CD4-positive, alpha-beta T cell treated with Interferon gamma for 1 hour (primary cell): ENCODE results near the gene CFAP210.
"Not testable (repeated sequence)": the region's sequence is repeated elsewhere in the genome, so short reads cannot be mapped to it uniquely, and the experiment has no call there.

Experiments
- DNase-seq: peaks from one replicate; pipeline ENCODE4 v3.0.0-alpha.2; 2020

The CFAP210 gene

GRCh38 chr2:169711751-169712509, 17.7 kb upstream of the CFAP210 start:
- no peak for DNase-seq

GRCh38 chr2:169709981-169710380, 15.8 kb upstream of the CFAP210 start:
- no peak for DNase-seq

GRCh38 chr2:169709331-169709730, 15.1 kb upstream of the CFAP210 start:
- no peak for DNase-seq

- no peak for DNase-seq
These were observed 13.4 kb upstream of the CFAP210 start for GRCh38 chr2:169707626-169708025.

- DNase-seq, result no peak
These were observed 11.7 kb upstream of the CFAP210 start for GRCh38 chr2:169705927-169706326.

GRCh38 chr2:169704160-169704708, 10.0 kb upstream of the CFAP210 start:
- DNase-seq, result no peak

- DNase-seq, result no peak
These were observed 8.8 kb upstream of the CFAP210 start for GRCh38 chr2:169702996-169703395.

GRCh38 chr2:169699173-169699572, 5.0 kb upstream of the CFAP210 start:
- DNase-seq, result not testable (repeated sequence)

- DNase-seq, result no peak
These were observed 2.2 kb upstream of the CFAP210 start for GRCh38 chr2:169696381-169696780.

- DNase-seq, result no peak
These were observed 672 bp upstream of the CFAP210 start for GRCh38 chr2:169694894-169695260.

- DNase-seq, result peak; percentile 25
These were observed 845 bp downstream of the CFAP210 start for GRCh38 chr2:169693360-169693759.

GRCh38 chr2:169692718-169693117, 1.5 kb downstream of the CFAP210 start:
- DNase-seq, result no peak

- DNase-seq, result no peak
These were observed 3.2 kb downstream of the CFAP210 start for GRCh38 chr2:169690958-169691357.

- not testable (repeated sequence) for DNase-seq
These were observed 6.3 kb downstream of the CFAP210 start for GRCh38 chr2:169687943-169688342.

- DNase-seq, result not testable (repeated sequence)
These were observed 7.4 kb downstream of the CFAP210 start for GRCh38 chr2:169686825-169687224.

GRCh38 chr2:169684712-169685111, 9.5 kb downstream of the CFAP210 start:
- DNase-seq, result not testable (repeated sequence)

- DNase-seq, result no peak
These were observed 10.1 kb downstream of the CFAP210 start for GRCh38 chr2:169684135-169684565.

GRCh38 chr2:169683425-169684134, 10.6 kb downstream of the CFAP210 start:
- DNase-seq, result no peak

- no peak for DNase-seq
These were observed 11.2 kb downstream of the CFAP210 start for GRCh38 chr2:169683054-169683424.

- no peak for DNase-seq
These were observed 17.4 kb downstream of the CFAP210 start for GRCh38 chr2:169676850-169677249.

GRCh38 chr2:169676357-169676756, 17.8 kb downstream of the CFAP210 start:
- no peak for DNase-seq

- no peak for DNase-seq
These were observed 20.3 kb downstream of the CFAP210 start for GRCh38 chr2:169673921-169674320.

- DNase-seq, result no peak
These were observed 21.1 kb downstream of the CFAP210 start for GRCh38 chr2:169673106-169673505.

GRCh38 chr2:169672406-169672805, 21.8 kb downstream of the CFAP210 start:
- DNase-seq, result no peak
